AG04449 (cell line): ENCODE results near the gene GRPEL2.
A peak's percentile ranks its signal among the peaks of the same experiment; 100 is the strongest.

Source experiments
- CTCF ChIA-PET: fragments of 350-600 bp; formaldehyde crosslinking; extraction: SDS; loops from one replicate; lab custom pipeline; 2021; ENCODE audit warnings: antibody characterized with exemption; lab: Yijun Ruan, JAX
- POLR2A ChIA-PET: fragments of 400-600, 350-600 bp; formaldehyde crosslinking; extraction: SDS; loops from one replicate; lab custom pipeline; 2020; ENCODE audit warnings: antibody characterized with exemption, inconsistent platforms; lab: Yijun Ruan, JAX
- DNase-seq: peaks from one replicate; pipeline ENCODE4 v3.0.0-alpha.2; 2010; ENCODE audit warnings: low read depth, low spot score
- H3K4me3 ChIP-seq: 2 replicates; pipeline ENCODE4 v1.5.1; 2011; ENCODE audit warnings: low read depth, mild to moderate bottlenecking, control low read depth, low read length
- TF ChIP-seq, protein P1 (sequence below): IDR thresholded peaks from one replicate; pipeline ENCODE4 v1.5.1; 2011; ENCODE audit warnings: mild to moderate bottlenecking, moderate library complexity, low read length, control low read depth, inconsistent platforms; ENCODE audit not compliant: insufficient read depth; ENCODE audit errors: missing control alignments

Gene GRPEL2

DNA sequence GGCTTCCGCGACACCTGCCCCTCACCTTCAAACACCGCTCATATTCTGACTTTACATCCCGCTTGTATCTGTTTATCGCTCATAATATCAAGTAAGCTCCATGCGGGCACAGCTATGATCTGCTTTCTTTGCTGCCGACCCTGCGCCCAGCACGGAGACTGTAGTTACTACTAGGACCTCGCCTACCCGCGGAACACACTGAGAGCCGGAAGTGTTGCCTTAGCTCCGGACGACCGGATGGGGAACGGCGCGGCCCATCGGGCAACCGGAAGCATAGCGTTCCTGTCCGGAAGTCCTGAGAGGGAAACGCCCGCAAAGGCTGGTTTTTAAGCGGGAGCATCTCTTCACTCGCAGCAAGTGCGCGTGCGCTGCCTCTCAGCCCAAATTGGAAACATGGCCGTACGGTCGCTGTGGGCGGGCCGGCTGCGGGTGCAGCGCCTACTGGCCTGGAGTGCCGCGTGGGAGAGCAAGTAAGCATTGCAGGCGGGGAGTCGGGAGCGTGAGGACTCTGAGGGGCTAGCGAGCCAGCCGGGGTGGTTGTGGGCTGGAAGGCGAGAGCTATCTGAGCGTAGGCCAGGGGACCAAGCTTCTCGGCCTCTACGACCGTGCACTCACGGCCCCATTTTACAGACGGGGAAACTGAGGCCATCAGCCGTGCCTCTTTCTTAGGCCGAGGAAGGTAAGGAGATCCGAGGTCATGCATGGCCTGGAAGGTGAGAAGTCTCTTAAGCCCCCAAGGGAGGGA, at the start of gene GRPEL2:
TSS of gene GRPEL2 (plus strand) at position 353 of the 745 bp plus-strand sequence. CDS start at position 394, 41 bp downstream.
- peak within 1 kb of the TSS; percentile 97 for H3K4me3 ChIP-seq
- POLR2A ChIA-PET = interaction anchor here (0.7 to 2.4 kb wide), 8 partner anchors 10 to 61 kb away, joined by 3 to 19 read pairs (median 5); partner anchors contain the start of gene PCYOX1L
- TF ChIP-seq, protein P1, sequence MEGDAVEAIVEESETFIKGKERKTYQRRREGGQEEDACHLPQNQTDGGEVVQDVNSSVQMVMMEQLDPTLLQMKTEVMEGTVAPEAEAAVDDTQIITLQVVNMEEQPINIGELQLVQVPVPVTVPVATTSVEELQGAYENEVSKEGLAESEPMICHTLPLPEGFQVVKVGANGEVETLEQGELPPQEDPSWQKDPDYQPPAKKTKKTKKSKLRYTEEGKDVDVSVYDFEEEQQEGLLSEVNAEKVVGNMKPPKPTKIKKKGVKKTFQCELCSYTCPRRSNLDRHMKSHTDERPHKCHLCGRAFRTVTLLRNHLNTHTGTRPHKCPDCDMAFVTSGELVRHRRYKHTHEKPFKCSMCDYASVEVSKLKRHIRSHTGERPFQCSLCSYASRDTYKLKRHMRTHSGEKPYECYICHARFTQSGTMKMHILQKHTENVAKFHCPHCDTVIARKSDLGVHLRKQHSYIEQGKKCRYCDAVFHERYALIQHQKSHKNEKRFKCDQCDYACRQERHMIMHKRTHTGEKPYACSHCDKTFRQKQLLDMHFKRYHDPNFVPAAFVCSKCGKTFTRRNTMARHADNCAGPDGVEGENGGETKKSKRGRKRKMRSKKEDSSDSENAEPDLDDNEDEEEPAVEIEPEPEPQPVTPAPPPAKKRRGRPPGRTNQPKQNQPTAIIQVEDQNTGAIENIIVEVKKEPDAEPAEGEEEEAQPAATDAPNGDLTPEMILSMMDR = no peak
- DNase-seq = peak; percentile 82
- CTCF ChIA-PET = interaction anchor here (0.7 to 18.7 kb wide), 16 partner anchors 10 to 220 kb away, joined by 3 to 308 read pairs (median 4); partner anchors contain the start of genes ABLIM3 and PCYOX1L

- ChIA-PET POLR2A (no interaction called here), CTCF (interaction anchor here (0.7 to 6.7 kb wide), 4 partner anchors 17 to 71 kb away, joined by 3 to 42 read pairs (median 6); no protein-coding TSS in a partner anchor)
These were observed 47.8 kb upstream of the GRPEL2 start for GRCh38 chr5:149297340-149298025.

GRCh38 chr5:149298163-149298562, 47.1 kb upstream of the GRPEL2 start:
- CTCF ChIA-PET = interaction anchor here (1.0 to 6.7 kb wide), 3 partner anchors 16 to 71 kb away, joined by 3 to 42 read pairs (median 8); no protein-coding TSS in a partner anchor
- TF ChIP-seq, protein P1 = no peak
- POLR2A ChIA-PET = no interaction called here
- H3K4me3 ChIP-seq = no peak overlapping the region
- DNase-seq = no peak

More at GRCh38 chr5:149297340-149298025, 47.8 kb upstream of the GRPEL2 start:
- TF ChIP-seq, protein P1 = no peak
- no peak overlapping the region for H3K4me3 ChIP-seq
- DNase-seq = no peak

DNA sequence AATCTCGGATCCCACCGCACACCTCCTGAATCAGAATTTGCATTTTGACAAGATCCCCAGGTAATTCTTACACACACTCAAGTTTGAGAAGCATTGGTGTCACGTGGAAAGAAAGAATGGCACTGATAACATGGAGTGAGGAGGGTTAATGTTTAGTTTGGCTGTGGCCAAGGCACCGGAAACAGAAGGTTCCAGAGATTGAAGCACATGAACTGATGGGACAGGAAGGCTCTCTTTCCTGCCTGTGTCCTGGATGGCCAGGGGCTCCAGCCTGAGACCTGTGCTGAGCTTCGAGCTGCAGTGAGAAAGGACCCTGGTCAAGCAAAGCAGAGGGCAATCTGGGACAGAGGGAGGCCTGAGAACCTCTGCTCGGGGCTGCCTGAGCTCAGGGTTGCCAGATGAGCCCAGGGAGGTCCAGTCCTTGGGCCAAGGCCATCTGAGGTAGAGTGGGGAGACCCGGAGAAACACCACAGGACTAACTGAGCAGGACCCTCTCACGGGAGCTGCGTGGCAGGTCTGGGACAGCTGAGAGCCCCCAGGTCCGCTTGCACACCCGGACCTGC, 46.4 kb upstream of the GRPEL2 start:
- POLR2A ChIA-PET = no interaction called here
- DNase-seq = no peak
- TF ChIP-seq, protein P1 = no peak
- CTCF ChIA-PET = interaction anchor here (1.2 to 6.7 kb wide), 5 partner anchors 10 to 46 kb away, joined by 4 to 42 read pairs (median 6); partner anchors contain the start of gene GRPEL2
- no peak overlapping the region for H3K4me3 ChIP-seq

DNA sequence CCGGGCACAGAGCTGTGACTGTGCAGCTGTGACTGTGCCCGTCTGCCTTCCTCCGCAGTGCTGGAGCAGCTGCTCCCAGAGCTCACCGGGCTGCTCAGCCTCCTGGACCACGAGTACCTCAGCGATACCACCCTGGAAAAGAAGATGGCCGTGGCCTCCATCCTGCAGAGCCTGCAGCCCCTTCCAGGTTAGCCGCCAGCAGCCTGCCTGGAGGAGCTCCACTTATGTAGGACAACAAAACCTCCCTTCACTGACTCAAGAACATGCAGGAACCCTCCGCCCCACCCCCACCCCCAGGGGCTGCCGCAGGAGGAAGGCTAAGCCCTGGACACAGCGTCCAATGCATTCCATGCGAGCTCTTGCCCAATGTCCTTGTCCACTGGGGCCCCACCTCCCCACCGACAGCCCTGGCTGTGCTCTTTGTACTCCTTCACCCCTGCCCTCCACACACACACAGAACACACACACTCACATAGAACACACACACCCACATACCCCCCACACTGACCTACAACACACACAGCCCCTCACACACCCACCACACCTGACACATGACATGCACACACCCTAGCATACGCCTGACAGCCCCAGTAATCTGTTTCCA, 45.7 kb upstream of the GRPEL2 start:
- CTCF ChIA-PET = interaction anchor here (0.9 to 6.7 kb wide), 7 partner anchors 9 to 68 kb away, joined by 3 to 42 read pairs (median 4); partner anchors contain the start of gene GRPEL2
- TF ChIP-seq, protein P1 = no peak
- POLR2A ChIA-PET = no interaction called here
- H3K4me3 ChIP-seq = no peak overlapping the region
- no peak for DNase-seq
